AG10803 (cell line): ENCODE results near the gene SLFN12.

Source experiments
- DNase-seq: peaks from one replicate; pipeline ENCODE4 v3.0.0; 2010; ENCODE audit warnings: low read depth
- H3K4me3 ChIP-seq: 2 replicates; pipeline ENCODE4 v1.5.1; 2011; ENCODE audit warnings: mild to moderate bottlenecking, low read length, control low read depth
- TF ChIP-seq, protein P1 (sequence below): conservative IDR thresholded peaks from 2 replicates; pipeline ENCODE4 v1.5.1; 2011; ENCODE audit warnings: mild to moderate bottlenecking, low read length, control low read depth, inconsistent platforms

Gene SLFN12

DNA sequence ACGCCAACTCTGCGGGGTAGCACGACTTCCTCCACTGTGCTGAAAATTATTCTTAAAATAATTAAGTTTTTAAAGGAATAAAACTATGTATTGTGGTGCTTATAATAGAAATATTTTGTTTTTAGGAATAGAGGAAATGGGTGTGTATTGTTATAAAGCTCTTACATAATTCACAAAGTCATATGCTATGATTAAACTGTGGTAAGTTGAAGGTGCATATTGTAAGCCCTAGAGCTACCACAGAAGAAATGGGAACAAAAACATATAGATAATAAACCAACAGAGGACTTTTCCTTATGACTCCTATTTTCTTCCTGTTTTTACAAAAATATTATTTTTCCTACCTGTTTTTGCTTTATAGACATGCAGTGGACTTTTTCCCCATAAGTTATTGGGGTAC lies 54.6 kb downstream of the SLFN12 start:
- no peak for DNase-seq
- TF ChIP-seq, protein P1, sequence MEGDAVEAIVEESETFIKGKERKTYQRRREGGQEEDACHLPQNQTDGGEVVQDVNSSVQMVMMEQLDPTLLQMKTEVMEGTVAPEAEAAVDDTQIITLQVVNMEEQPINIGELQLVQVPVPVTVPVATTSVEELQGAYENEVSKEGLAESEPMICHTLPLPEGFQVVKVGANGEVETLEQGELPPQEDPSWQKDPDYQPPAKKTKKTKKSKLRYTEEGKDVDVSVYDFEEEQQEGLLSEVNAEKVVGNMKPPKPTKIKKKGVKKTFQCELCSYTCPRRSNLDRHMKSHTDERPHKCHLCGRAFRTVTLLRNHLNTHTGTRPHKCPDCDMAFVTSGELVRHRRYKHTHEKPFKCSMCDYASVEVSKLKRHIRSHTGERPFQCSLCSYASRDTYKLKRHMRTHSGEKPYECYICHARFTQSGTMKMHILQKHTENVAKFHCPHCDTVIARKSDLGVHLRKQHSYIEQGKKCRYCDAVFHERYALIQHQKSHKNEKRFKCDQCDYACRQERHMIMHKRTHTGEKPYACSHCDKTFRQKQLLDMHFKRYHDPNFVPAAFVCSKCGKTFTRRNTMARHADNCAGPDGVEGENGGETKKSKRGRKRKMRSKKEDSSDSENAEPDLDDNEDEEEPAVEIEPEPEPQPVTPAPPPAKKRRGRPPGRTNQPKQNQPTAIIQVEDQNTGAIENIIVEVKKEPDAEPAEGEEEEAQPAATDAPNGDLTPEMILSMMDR: no peak
- H3K4me3 ChIP-seq: no peak overlapping the region

DNA sequence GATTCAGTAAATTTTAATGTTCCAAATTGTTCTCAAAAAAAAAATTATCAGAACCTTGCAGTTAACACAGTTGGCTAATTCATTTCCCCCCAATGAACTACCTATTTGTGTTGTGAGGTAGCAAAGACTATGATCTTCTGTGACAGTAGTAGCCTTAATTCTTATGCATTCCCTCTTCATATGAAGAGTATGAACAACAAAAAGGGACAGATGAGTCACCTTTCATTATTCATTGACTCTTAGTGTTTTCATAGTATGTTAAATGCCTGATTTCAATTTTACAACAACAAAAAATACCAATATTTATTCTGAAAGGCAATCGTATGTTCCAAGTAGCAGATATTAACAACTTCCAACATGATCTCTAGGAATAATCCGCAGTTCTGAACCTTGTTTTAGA lies 55.2 kb downstream of the SLFN12 start:
- TF ChIP-seq, protein P1: no peak
- no peak for DNase-seq
- no peak overlapping the region for H3K4me3 ChIP-seq

- H3K4me3 ChIP-seq: peak overlapping the region; percentile 16; the same call in 1 of the 2 replicates
- TF ChIP-seq, protein P1: no peak
- peak; percentile 38 for DNase-seq
These were observed 56.1 kb downstream of the SLFN12 start for GRCh38 chr17:35376245-35376644.

DNA sequence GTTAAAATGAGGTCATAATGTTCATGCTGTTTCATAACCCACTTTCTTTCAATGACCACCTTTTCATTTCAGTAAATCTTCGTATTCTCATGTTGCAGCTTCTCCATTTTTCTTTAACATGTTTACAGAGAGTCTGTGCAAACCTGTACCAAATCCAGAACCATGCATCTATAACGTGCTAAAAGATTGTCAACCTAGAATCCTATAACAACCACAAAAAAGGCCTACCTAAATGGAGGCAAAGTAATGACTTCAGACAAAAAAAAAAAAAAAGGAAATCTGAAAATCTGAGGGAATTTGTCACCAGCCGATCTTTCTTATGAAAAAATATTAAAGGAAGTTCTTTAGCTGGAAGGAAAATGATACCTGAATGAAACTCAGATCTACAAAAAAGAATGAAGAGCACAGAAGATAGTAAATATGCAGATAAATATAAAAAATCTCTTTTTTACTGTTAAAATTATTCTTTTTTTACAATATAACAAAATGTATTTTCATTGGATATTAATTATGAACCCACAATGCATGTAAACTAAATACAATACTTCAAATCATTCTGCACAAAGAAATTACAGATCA lies 57.4 kb downstream of the SLFN12 start:
- H3K4me3 ChIP-seq: peak overlapping the region; percentile 93
- TF ChIP-seq, protein P1: no peak
- no peak for DNase-seq

DNA sequence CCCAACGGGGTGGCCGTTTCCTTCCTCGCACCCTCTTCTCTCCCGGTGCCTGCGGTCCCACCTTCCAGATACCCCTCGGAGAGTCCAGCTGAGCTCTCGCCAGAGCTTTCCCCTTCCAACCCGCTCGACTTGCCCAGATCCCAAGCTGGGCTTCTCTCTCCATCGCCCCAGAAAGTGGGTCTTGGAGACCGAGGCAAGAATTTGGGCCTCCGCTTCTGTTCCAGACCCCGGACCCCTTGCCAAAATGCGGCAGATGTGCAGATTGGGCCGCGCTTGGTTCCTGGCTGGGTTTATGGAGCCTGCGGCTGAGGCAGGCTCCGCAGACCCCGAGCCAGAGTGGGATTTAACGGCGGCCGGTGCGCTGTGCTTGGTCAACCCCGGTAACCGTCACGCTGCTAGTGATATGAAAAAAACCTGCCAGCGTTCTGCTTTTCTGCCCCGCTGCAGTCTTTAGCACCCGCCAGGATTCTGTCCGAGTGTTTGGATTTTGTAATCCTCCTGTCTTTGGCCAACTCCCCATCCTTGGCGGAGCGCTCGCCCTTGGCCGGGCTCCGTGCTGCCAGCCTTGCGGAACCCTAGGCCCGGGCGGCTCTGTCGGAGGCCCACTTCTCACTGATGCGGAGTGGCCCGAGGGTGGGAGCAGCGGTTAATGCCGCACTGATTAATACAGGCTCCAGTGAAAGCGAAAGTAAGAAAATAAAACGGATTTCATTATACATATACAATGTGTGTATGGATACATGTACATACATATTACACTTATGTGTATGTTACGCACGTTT lies 58.1 kb downstream of the SLFN12 start:
- peak; percentile 71 for DNase-seq
- TF ChIP-seq, protein P1: no peak
- H3K4me3 ChIP-seq: peak overlapping the region; percentile 93

GRCh38 chr17:35373534-35373983 lies 58.7 kb downstream of the SLFN12 start, which contains the start of gene SLFN11:
TSS of gene SLFN11 (minus strand) at chr17:35373621. CDS start at chr17:35363807, 9,814 bp downstream.
- DNase-seq: peak; percentile 96
- TF ChIP-seq, protein P1: no peak
- peak within 1 kb of the TSS; percentile 93 for H3K4me3 ChIP-seq
